IPS-20b (cell line): ENCODE results near the gene MLKL.
"Not testable (repeated sequence)": the region's sequence is repeated elsewhere in the genome, so short reads cannot be mapped to it uniquely, and the experiment has no call there.

Experiments
- H3K27ac ChIP-seq: one replicate; pipeline ENCODE4 v1.5.1; 2013; ENCODE audit warnings: low read length
- H3K27me3 ChIP-seq: 2 replicates; pipeline ENCODE4 v1.6.1; 2013; ENCODE audit warnings: mild to moderate bottlenecking, low read length, inconsistent platforms; ENCODE audit not compliant: insufficient read depth
- H3K36me3 ChIP-seq: 2 replicates; pipeline ENCODE4 v1.6.1; 2013; ENCODE audit warnings: low read depth, mild to moderate bottlenecking, inconsistent platforms, low read length, moderate library complexity; ENCODE audit not compliant: insufficient read depth
- H3K4me1 ChIP-seq: 2 replicates; pipeline ENCODE4 v1.6.1; 2013; ENCODE audit warnings: mild to moderate bottlenecking, control low read depth, inconsistent platforms, low read length, moderate library complexity; ENCODE audit not compliant: insufficient read depth
- H3K4me3 ChIP-seq: 2 replicates; pipeline ENCODE4 v1.5.1; 2013; ENCODE audit warnings: mild to moderate bottlenecking, low read length, inconsistent platforms
- H3K9ac ChIP-seq: 2 replicates; pipeline ENCODE4 v1.6.1; 2013; ENCODE audit warnings: low read depth, mild to moderate bottlenecking, inconsistent platforms, low read length, moderate library complexity
- H3K9me3 ChIP-seq: 2 replicates; pipeline ENCODE4 v1.6.1; 2013; ENCODE audit warnings: mild to moderate bottlenecking, low read depth, low read length, inconsistent platforms; ENCODE audit not compliant: insufficient read depth

The MLKL gene

GRCh38 chr16:74729783-74730683 is 29.4 kb upstream of the MLKL start:
- peaks cover 7% of the 10 kb centered on the region for H3K9me3 ChIP-seq
- no peaks in the 10 kb centered on the region for H3K27me3 ChIP-seq
- no peak overlapping the region for H3K9ac ChIP-seq
- H3K27ac ChIP-seq, result no peak overlapping the region
- peaks cover 19% of the 10 kb centered on the region for H3K4me1 ChIP-seq
- H3K36me3 ChIP-seq, result no peaks in the 10 kb centered on the region
- no peak overlapping the region for H3K4me3 ChIP-seq

DNA sequence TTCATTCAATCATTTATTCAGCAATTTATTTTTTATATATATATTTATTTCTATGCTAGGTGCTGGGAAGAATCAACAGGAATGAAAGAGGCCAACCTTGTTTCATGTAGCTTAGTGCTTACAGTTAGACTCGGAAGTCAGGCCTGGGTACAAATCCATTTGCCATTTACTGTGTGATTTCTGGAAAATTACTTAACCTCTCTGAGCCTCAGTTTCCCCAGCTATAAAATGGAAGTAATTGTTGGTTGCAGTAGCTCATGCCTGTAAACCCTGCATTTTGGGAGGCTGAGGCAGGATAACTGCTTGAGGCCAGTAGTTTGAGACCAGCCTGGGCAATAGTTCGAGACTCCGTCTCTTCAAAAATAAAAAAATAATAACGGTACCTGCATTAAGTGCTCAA is 27.2 kb upstream of the MLKL start:
- Histone ChIP-seq H3K9ac (no peak overlapping the region), H3K27me3 (no peaks in the 10 kb centered on the region), H3K36me3 (no peaks in the 10 kb centered on the region), H3K27ac (no peak overlapping the region), H3K4me1 (peaks cover 6% of the 10 kb centered on the region), H3K9me3 (peaks cover 7% of the 10 kb centered on the region), H3K4me3 (no peak overlapping the region)

DNA sequence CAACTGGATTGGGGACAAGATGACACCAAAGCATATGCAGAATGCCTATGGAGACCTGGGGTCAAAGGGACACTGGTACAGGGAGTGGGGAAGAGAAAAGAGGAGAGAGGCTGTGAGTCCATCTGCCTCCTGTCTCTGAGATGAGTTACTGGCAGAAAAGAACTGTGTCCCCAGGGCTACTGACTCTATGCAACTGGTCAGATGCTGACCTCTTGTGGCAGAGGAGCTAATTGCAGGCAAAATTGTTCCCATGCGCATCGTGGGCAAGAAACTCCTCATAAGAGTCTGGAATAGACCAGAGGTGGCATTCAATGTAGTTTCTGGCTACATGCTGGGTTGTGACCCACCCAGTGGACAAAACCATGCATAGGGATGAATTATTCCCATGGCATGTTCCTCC is 26.1 kb upstream of the MLKL start:
- Histone ChIP-seq H3K4me3 (no peak overlapping the region), H3K9ac (no peak overlapping the region), H3K36me3 (no peaks in the 10 kb centered on the region), H3K9me3 (peaks cover 7% of the 10 kb centered on the region), H3K27ac (no peak overlapping the region), H3K4me1 (peaks cover 6% of the 10 kb centered on the region), H3K27me3 (no peaks in the 10 kb centered on the region)

GRCh38 chr16:74725651-74726455 is 25.2 kb upstream of the MLKL start:
- Histone ChIP-seq H3K4me3 (no peak overlapping the region), H3K9ac (no peak overlapping the region), H3K9me3 (peaks cover 7% of the 10 kb centered on the region), H3K27me3 (no peaks in the 10 kb centered on the region), H3K27ac (no peak overlapping the region), H3K4me1 (peaks cover 6% of the 10 kb centered on the region), H3K36me3 (no peaks in the 10 kb centered on the region)

GRCh38 chr16:74724820-74725549 is 24.3 kb upstream of the MLKL start:
- no peaks in the 10 kb centered on the region for H3K27me3 ChIP-seq
- H3K9me3 ChIP-seq, result peaks cover 7% of the 10 kb centered on the region
- no peaks in the 10 kb centered on the region for H3K36me3 ChIP-seq
- no peak overlapping the region for H3K27ac ChIP-seq
- H3K9ac ChIP-seq, result no peak overlapping the region
- no peaks in the 10 kb centered on the region for H3K4me1 ChIP-seq
- no peak overlapping the region for H3K4me3 ChIP-seq

DNA sequence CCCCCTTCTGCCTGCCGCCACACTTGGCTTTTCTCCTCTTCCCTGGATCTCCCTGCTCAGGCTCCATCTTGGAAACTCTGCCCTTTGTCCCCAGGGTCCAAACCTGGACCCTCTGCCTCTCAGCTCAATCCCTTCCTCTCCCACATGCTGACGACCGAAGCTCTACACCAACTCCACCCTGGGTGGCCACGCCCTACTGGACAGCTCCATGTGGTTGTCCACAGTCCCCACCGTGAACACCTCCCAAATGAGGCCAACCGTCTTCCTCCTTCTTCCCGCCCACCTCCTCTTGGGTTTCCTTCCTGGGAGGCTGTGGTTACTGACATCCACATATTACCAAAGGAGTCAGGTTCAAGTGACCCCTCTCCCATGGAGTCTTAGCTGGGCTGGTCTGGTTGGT is 22.6 kb upstream of the MLKL start:
- Histone ChIP-seq H3K27me3 (no peaks in the 10 kb centered on the region), H3K4me1 (no peaks in the 10 kb centered on the region), H3K36me3 (no peaks in the 10 kb centered on the region), H3K4me3 (no peak overlapping the region), H3K27ac (no peak overlapping the region), H3K9me3 (peaks cover 7% of the 10 kb centered on the region), H3K9ac (no peak overlapping the region)

DNA sequence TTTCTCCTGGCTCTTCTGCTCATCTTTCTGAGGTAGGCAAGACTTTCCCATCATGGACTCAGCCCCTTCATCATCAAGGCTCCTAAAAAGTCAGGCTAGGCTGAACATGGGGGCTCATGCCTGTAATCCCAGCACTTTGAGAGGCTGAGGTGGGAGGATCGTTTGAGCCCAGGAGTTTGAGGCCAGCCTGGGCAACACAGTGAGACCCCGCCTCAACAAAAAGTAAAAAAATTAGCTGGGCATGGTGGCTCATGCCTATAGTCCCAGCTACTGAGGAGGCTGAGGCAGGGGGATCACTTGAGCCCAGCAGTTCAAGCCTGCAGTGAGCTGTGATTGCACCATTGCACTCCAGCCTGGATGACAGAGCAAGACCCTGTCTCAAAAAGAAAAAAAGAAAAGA is 21.5 kb upstream of the MLKL start:
- H3K4me1 ChIP-seq, H3K36me3 ChIP-seq, H3K9ac ChIP-seq, H3K9me3 ChIP-seq, H3K27ac ChIP-seq, H3K4me3 ChIP-seq, H3K27me3 ChIP-seq: not testable (repeated sequence)

DNA sequence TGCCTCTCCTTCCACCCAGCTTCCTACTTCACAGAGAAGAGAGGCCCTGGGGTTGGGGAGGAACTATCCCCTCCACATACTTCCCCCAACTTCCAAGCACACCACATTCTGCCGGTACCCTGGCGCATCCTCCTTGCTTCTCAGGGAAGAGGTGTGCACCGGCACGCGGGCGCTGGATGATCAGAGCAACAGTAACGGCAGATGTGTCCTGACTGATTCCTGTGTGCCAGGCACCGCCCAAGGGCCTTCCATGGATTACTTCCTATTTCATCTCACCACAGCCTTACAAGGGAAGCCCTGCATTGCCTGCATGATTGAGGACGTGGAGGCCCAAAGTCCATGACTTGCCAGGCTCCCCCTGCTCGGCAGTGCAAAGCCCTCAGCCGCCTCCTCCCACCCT is 21.1 kb upstream of the MLKL start:
- Histone ChIP-seq H3K9ac (no peak overlapping the region), H3K27me3 (no peaks in the 10 kb centered on the region), H3K27ac (no peak overlapping the region), H3K9me3 (no peaks in the 10 kb centered on the region), H3K4me3 (no peak overlapping the region), H3K4me1 (no peaks in the 10 kb centered on the region), H3K36me3 (no peaks in the 10 kb centered on the region)

GRCh38 chr16:74720579-74720978 is 19.9 kb upstream of the MLKL start:
- Histone ChIP-seq H3K9me3 (no peaks in the 10 kb centered on the region), H3K36me3 (no peaks in the 10 kb centered on the region), H3K27ac (no peak overlapping the region), H3K27me3 (no peaks in the 10 kb centered on the region), H3K4me1 (no peaks in the 10 kb centered on the region), H3K4me3 (no peak overlapping the region), H3K9ac (no peak overlapping the region)

DNA sequence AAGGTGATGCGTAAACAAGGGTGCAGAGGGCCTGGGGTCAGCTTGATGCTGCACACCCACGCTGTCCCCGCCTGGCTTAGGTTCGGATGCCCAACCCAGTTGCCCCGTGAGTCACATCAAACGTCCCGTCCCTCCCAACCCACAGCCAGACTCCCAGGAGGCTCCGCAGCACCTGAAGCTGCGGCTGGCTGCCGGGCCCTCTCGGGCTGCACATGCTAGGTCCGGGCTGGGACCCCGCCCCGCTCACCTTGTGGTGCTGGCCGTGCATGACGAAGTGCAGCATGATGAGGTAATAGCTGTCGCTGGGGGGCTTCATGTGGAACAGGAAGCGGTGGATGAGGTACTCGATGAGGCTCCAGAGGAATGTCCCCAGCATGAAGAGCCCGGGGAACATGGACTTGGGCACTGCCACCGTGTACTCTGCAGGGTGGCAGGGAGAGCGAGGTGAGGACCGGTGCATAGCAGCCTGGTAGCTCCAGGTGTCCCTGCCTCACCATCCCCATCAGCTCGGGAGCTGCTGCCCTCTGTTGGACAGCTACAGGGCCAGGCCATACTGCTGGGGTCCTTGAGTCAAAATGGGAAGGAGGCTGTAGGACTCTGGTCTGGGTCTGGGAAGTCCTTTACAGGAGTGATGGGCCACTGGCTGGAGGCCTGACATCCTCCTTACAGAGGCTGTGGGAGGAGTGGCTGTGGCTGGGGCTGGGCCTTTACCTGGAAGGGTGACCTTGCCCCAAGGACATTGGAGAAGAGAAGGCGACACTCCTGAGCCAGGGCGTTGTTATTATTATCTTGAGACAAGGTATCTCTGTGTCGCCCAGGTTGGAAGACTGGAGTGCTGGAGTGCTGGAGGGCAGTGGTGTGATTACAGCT is 18.3 kb upstream of the MLKL start:
- Histone ChIP-seq H3K27me3 (no peaks in the 10 kb centered on the region), H3K4me3 (no peak overlapping the region), H3K27ac (no peak overlapping the region), H3K9ac (no peak overlapping the region), H3K4me1 (no peaks in the 10 kb centered on the region), H3K36me3 (no peaks in the 10 kb centered on the region), H3K9me3 (no peaks in the 10 kb centered on the region)

DNA sequence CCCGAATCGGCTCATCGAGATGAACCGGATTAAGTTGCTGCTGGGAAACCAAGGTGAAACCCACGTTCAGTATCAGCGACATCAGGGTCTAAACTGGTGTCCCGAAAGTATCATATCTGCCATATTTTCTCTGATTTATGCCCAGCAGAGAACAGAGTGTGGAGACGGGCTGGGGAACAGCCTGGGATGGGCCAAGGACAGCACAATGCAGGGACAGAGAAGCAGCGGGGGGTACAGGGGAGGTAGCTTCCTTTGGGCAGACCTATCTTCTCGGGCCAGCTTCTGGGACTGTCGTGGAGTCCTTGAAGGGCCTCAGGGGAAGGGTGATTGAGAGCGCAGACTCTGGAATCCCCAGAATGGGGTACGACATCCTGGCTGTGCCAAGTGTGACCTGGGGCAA is 17.5 kb upstream of the MLKL start:
- no peak overlapping the region for H3K9ac ChIP-seq
- no peak overlapping the region for H3K4me3 ChIP-seq
- no peaks in the 10 kb centered on the region for H3K27me3 ChIP-seq
- no peaks in the 10 kb centered on the region for H3K4me1 ChIP-seq
- no peaks in the 10 kb centered on the region for H3K36me3 ChIP-seq
- no peaks in the 10 kb centered on the region for H3K9me3 ChIP-seq
- H3K27ac ChIP-seq, result no peak overlapping the region
